ENCODE measurements around the gene DNLZ.

The DNLZ gene

GRCh38 chr9:136374183-136374575 is 10.6 kb upstream of the DNLZ start:
- FAIRE-seq, result no peak
- no peak for DNase-seq (ENCODE audit: insufficient read length)
- TF ChIP-seq POLR2A (IDR thresholded peaks at IDR 0.05; ENCODE audit: low read depth, low read length) (peak; percentile 10; the same call in 1 of the 2 replicates), POLR2AphosphoS5 (IDR thresholded peaks at IDR 0.05; ENCODE audit: low read depth, low read length) (no peak)

GRCh38 chr9:136373300-136374182 is 10.0 kb upstream of the DNLZ start, which contains the start of gene CARD9:
Gene CARD9, minus strand, starts transcription at chr9:136373669. Its CDS starts 1,591 bp downstream, at chr9:136372078.
- DNase-seq (ENCODE audit: insufficient read length), result no peak
- FAIRE-seq, result no peak
- TF ChIP-seq TAF1 (IDR thresholded peaks at IDR 0.05; ENCODE audit: borderline replicate concordance, low read depth, low read length), result no peak
- peak; percentile 19; the same call in 1 of the 2 replicates for TF ChIP-seq POLR2A (IDR thresholded peaks at IDR 0.05; ENCODE audit: low read depth, low read length)

GRCh38 chr9:136372561-136373299 is 9.2 kb upstream of the DNLZ start:
- TF ChIP-seq POLR2AphosphoS5 (IDR thresholded peaks at IDR 0.05; ENCODE audit: low read depth, low read length) (no peak), TAF1 (IDR thresholded peaks at IDR 0.05; ENCODE audit: borderline replicate concordance, low read depth, low read length) (no peak), POLR2A (IDR thresholded peaks at IDR 0.05; ENCODE audit: low read depth, low read length) (no peak)
- FAIRE-seq (peak; percentile 5), DNase-seq (ENCODE audit: insufficient read length) (no peak)

GRCh38 chr9:136372006-136372405 is 8.5 kb upstream of the DNLZ start:
- DNase-seq (ENCODE audit: insufficient read length) (no peak), FAIRE-seq (no peak)
- no peak for TF ChIP-seq TAF1 (IDR thresholded peaks at IDR 0.05; ENCODE audit: borderline replicate concordance, low read depth, low read length)
- no peak for TF ChIP-seq POLR2AphosphoS5 (IDR thresholded peaks at IDR 0.05; ENCODE audit: low read depth, low read length)
- TF ChIP-seq POLR2A (IDR thresholded peaks at IDR 0.05; ENCODE audit: low read depth, low read length), result no peak

- TF ChIP-seq POLR2AphosphoS5 (IDR thresholded peaks at IDR 0.05; ENCODE audit: low read depth, low read length) (no peak), POLR2A (IDR thresholded peaks at IDR 0.05; ENCODE audit: low read depth, low read length) (no peak), TAF1 (IDR thresholded peaks at IDR 0.05; ENCODE audit: borderline replicate concordance, low read depth, low read length) (no peak)
- no peak for FAIRE-seq
- no peak for DNase-seq (ENCODE audit: insufficient read length)
Measured at GRCh38 chr9:136371533-136371880, 8.0 kb upstream of the DNLZ start.

DNA sequence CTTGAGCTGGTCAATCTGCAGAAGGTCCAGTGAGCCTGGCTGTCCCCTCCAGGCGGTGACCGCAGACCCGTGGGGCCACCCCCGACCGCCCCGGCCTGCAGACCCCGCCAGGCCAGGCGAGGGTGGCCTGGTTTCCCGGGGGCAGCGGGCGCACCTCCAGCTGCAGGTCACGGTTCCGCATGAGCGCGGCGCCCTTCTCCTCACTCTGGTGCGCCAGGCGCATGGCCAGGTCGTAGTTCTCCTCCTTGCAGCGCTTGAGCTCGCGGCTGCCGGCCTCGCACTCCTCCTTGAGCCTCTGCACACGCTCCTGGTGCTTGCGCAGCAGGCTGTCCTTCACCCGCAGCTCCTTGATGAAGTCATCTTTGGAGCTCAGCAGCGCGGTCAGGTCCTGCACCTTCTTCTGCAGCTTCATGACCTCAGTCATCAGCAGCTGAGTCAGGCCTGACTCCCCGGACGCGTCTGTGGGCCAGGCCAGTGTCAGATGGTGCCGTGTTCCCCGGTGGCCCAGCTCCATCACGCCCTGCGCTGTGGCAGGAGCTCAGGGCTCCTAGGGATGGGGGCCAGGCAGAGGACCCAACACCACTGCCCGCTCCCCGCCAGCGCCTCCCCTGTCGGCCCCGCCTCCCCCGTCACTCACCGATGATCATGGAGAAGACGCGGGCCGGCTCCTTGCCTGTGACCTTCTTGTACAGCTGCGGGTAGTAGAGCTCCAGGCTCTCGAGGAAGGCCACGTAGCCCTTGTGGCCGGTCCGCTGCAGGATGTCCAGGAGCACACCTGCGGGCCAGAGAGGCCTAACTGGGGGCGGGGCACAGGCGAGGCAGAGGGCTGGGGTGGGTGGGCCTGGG is 7.4 kb upstream of the DNLZ start:
- FAIRE-seq (no peak), DNase-seq (ENCODE audit: insufficient read length) (no peak)
- TF ChIP-seq POLR2A (IDR thresholded peaks at IDR 0.05; ENCODE audit: low read depth, low read length), result no peak
- no peak for TF ChIP-seq TAF1 (IDR thresholded peaks at IDR 0.05; ENCODE audit: borderline replicate concordance, low read depth, low read length)
- no peak for TF ChIP-seq POLR2AphosphoS5 (IDR thresholded peaks at IDR 0.05; ENCODE audit: low read depth, low read length)

GRCh38 chr9:136370037-136370436 is 6.5 kb upstream of the DNLZ start:
- DNase-seq (ENCODE audit: insufficient read length), result no peak
- TF ChIP-seq TAF1 (IDR thresholded peaks at IDR 0.05; ENCODE audit: borderline replicate concordance, low read depth, low read length) (no peak), POLR2A (IDR thresholded peaks at IDR 0.05; ENCODE audit: low read depth, low read length) (no peak), POLR2AphosphoS5 (IDR thresholded peaks at IDR 0.05; ENCODE audit: low read depth, low read length) (no peak)
- no peak for FAIRE-seq

DNA sequence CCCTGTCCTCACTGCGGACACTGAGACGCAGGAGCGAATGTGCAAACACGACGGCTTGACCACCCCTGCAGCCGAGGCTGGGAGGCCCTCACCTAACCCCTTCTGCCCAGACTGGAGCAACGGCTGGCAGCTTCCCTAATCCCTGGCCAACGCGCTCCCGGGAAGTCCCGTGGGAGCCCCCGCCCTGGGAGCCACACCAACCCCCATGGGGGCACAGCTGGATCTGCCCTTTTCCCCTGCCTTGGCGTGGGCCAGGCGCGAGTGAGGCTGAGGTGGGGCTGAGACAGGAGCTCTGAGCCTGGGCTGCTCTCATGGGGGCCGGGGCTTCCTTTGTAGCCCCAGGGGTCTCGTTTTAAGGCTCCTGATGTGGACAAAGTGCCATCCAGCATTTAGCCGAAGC is 4.6 kb upstream of the DNLZ start:
- FAIRE-seq, result no peak

GRCh38 chr9:136367296-136368145 is 4.0 kb upstream of the DNLZ start:
- no peak for TF ChIP-seq POLR2AphosphoS5 (IDR thresholded peaks at IDR 0.05; ENCODE audit: low read depth, low read length)
- no peak for TF ChIP-seq TAF1 (IDR thresholded peaks at IDR 0.05; ENCODE audit: borderline replicate concordance, low read depth, low read length)
- TF ChIP-seq POLR2A (IDR thresholded peaks at IDR 0.05; ENCODE audit: low read depth, low read length), result no peak
- DNase-seq (ENCODE audit: insufficient read length), result no peak
- FAIRE-seq, result no peak

More for the DNA sequence above, 4.6 kb upstream of the DNLZ start:
- DNase-seq (ENCODE audit: insufficient read length), result no peak
- TF ChIP-seq POLR2A (IDR thresholded peaks at IDR 0.05; ENCODE audit: low read depth, low read length), result no peak
- no peak for TF ChIP-seq POLR2AphosphoS5 (IDR thresholded peaks at IDR 0.05; ENCODE audit: low read depth, low read length)
- no peak for TF ChIP-seq TAF1 (IDR thresholded peaks at IDR 0.05; ENCODE audit: borderline replicate concordance, low read depth, low read length)

- no peak for DNase-seq (ENCODE audit: insufficient read length)
- FAIRE-seq, result no peak
Measured at GRCh38 chr9:136366826-136367225, 3.3 kb upstream of the DNLZ start.

More at GRCh38 chr9:136366826-136367225, 3.3 kb upstream of the DNLZ start:
- TF ChIP-seq TAF1 (IDR thresholded peaks at IDR 0.05; ENCODE audit: borderline replicate concordance, low read depth, low read length) (no peak), POLR2AphosphoS5 (IDR thresholded peaks at IDR 0.05; ENCODE audit: low read depth, low read length) (no peak), POLR2A (IDR thresholded peaks at IDR 0.05; ENCODE audit: low read depth, low read length) (no peak)

Measured in GM12892 (cell line).